K562 (cell line): ENCODE data around the gene PUS3. TPM values are rescaled to one million over a fixed set of nuclear protein-coding genes. Genes with fewer than 3 reads are reported as not detected.

Experiments used
- ATF2 ChIP-seq: sonication (generic); formaldehyde crosslinking; IDR thresholded peaks from 2 replicates; pipeline ENCODE4 v1.8.1; 2022; ENCODE audit warnings: missing genetic modification reagents
- EP300 ChIP-seq: IDR thresholded peaks from 2 replicates; pipeline ENCODE4 v1.6.1; 2012; ENCODE audit warnings: low read length, improper control_type of control experiment
- GABPB2 ChIP-seq: fragments of 250-450 bp; sonication (Bioruptor Pico); conservative IDR thresholded peaks from 2 replicates; pipeline ENCODE4 v1.5.1; 2021; ENCODE audit warnings: mild to moderate bottlenecking
- NFYB ChIP-seq: IDR thresholded peaks from 2 replicates; pipeline ENCODE4 v1.6.1; 2011; ENCODE audit warnings: mild to moderate bottlenecking, moderate library complexity; ENCODE audit not compliant: insufficient read length; ENCODE audit errors: extremely low read depth
- RBM14 ChIP-seq: fragments of 200-400 bp; formaldehyde crosslinking; IDR thresholded peaks from 2 replicates; pipeline ENCODE4 v1.6.1; 2018; ENCODE audit warnings: low read depth, mild to moderate bottlenecking, low read length, moderate library complexity, borderline replicate concordance; ENCODE audit not compliant: insufficient read depth
- SMC3 ChIP-seq: conservative IDR thresholded peaks from 2 replicates; pipeline ENCODE4 v1.6.1; 2011; ENCODE audit warnings: low read depth, low read length, improper control_type of control experiment; ENCODE audit not compliant: insufficient read depth
- THAP7 ChIP-seq: fragments of 250-450 bp; sonication (Bioruptor Pico); IDR thresholded peaks from 2 replicates; pipeline ENCODE4 v1.5.0; 2021
- TRIM28 ChIP-seq: fragments of 450-650 bp; IDR thresholded peaks from 2 replicates; pipeline ENCODE4 v1.6.1; 2017
- ZBTB2 ChIP-seq: fragments of 450-650 bp; IDR thresholded peaks from 2 replicates; pipeline ENCODE4 v1.6.1; 2016; ENCODE audit warnings: antibody characterized with exemption
- ZNF184 ChIP-seq: sonication (generic); formaldehyde crosslinking; IDR thresholded peaks from 2 replicates; pipeline ENCODE4 v1.5.0; 2020; ENCODE audit warnings: missing genetic modification reagents
- polyA plus RNA-seq, 8 experiments: library from polyadenylated mRNA; depleted of rRNA in 4 of 8; stranded (reverse) in 5 of 8; unstranded in 3 of 8; fragments of >200 nt; fragmentation: Nextera tagmentation in 2 of 8; fragmentation: Illumina TruSeq in 1 of 8; extraction: Ambion mirVana in 2 of 8; extraction: Trizol in 1 of 8; gene quantifications; 2 replicates each; pipeline versions ENCODE4 v1.2.1 to v1.2.3, GENCODE V29; 2011 to 2014; ENCODE audit warnings: inconsistent platforms in 1 of 8, missing spikeins in 1 of 8
- total RNA-seq, 7 experiments: library from RNA; depleted of rRNA in 6 of 7; stranded (reverse); fragments of >200 nt in 6 of 7; fragmentation: Illumina TruSeq in 2 of 7; extraction: Trizol in 2 of 7; gene quantifications; 2 replicates each; pipeline versions ENCODE4 v1.2.1 to v1.2.3, GENCODE V29; 2011 to 2021; ENCODE audit warnings: low replicate concordance in 1 of 7
- TF ChIP-seq, protein P1 (sequence below): sonication (generic); formaldehyde crosslinking; IDR thresholded peaks from 2 replicates; pipeline ENCODE4 v1.8.0; 2022; ENCODE audit warnings: mild to moderate bottlenecking, missing genetic modification reagents

Gene PUS3
- total and polyA plus RNA-seq, 9 of the 15 experiments (the other 6 are each of a cell fraction or from before 2014, with no cell fraction given), result 16.5 to 49.2 (median 35.9) TPM

DNA sequence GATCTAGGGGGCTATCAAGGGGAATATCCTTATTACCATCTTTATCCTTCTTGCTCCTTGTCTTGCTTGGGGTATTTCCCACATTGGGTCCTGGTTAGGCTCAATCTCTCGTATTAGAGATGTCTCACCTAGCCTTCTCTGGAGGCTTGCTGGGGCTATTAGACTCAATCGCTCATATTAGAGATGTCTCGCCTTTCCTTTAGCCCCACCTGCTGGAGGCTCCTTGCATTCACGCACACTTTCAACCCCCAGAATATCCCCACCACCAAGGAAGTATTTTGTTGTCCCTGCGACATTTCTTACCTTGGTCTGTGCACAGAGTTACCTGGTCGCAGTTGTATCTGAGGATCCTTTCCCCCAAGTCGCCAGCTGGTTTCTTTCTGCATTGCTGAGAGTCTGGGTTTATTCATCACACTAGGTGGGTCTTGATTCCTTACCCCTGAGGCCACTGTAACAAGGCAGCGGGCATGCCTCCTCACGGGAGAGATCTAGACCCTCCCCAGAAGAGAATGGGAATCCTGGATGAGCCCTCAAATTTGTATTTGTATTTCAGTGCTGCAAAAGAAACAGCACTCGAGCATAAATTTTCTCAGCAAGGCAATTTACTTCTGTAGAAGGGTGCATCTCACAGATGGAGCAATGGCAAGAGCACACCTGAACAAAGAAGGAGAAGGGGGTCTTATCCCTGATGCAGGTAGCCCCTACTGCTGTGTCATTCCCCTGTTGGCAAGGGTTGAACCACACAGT, 31.4 kb downstream of the PUS3 start (continued):
- TF ChIP-seq ATF2 (CRISPR knock-in tag) (no peak), TRIM28 (peak; percentile 37; the same call in 1 of the 2 replicates), SMC3 (peak; percentile 25; the same call in 1 of the 2 replicates), EP300 (no peak), ZBTB2 (no peak), THAP7 (no peak), NFYB (no peak), RBM14 (no peak), ZNF184 (CRISPR knock-in tag) (no peak), GABPB2 (CRISPR knock-in tag) (no peak)
- TF ChIP-seq, protein P1, sequence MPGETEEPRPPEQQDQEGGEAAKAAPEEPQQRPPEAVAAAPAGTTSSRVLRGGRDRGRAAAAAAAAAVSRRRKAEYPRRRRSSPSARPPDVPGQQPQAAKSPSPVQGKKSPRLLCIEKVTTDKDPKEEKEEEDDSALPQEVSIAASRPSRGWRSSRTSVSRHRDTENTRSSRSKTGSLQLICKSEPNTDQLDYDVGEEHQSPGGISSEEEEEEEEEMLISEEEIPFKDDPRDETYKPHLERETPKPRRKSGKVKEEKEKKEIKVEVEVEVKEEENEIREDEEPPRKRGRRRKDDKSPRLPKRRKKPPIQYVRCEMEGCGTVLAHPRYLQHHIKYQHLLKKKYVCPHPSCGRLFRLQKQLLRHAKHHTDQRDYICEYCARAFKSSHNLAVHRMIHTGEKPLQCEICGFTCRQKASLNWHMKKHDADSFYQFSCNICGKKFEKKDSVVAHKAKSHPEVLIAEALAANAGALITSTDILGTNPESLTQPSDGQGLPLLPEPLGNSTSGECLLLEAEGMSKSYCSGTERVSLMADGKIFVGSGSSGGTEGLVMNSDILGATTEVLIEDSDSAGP (CRISPR knock-in tag), result no peak
